Measurements from ENCODE around the gene RBP5.

RBP5 gene

GRCh38 chr12:7145671-7146070 is 17.0 kb upstream of the RBP5 start:
- DNase-seq (ENCODE audit: low read depth in 2 of 2): no peak

GRCh38 chr12:7144414-7145120 is 15.9 kb upstream of the RBP5 start:
- no peak for DNase-seq (ENCODE audit: low read depth in 2 of 2)

GRCh38 chr12:7143564-7143963 is 14.9 kb upstream of the RBP5 start:
- DNase-seq (ENCODE audit: low read depth in 2 of 2): no peak

GRCh38 chr12:7142809-7143465 is 14.2 kb upstream of the RBP5 start:
- no peak for DNase-seq (ENCODE audit: low read depth in 2 of 2)

- DNase-seq (ENCODE audit: low read depth in 2 of 2): peak; percentile 36 to 53
These were observed 13.5 kb upstream of the RBP5 start for GRCh38 chr12:7142056-7142644.

GRCh38 chr12:7141351-7142005 is 12.8 kb upstream of the RBP5 start:
- DNase-seq (ENCODE audit: low read depth in 2 of 2): no peak

- no peak for DNase-seq (ENCODE audit: low read depth in 2 of 2)
These were observed 10.5 kb upstream of the RBP5 start for GRCh38 chr12:7139200-7139599.

GRCh38 chr12:7137908-7138307 is 9.2 kb upstream of the RBP5 start:
- no peak for DNase-seq (ENCODE audit: low read depth in 2 of 2)

GRCh38 chr12:7136676-7137075 is 8.0 kb upstream of the RBP5 start:
- DNase-seq (ENCODE audit: low read depth in 2 of 2): no peak

- no peak for DNase-seq (ENCODE audit: low read depth in 2 of 2)
These were observed 7.4 kb upstream of the RBP5 start for GRCh38 chr12:7136071-7136470.

GRCh38 chr12:7134396-7135166 is 5.9 kb upstream of the RBP5 start:
- DNase-seq (ENCODE audit: low read depth in 2 of 2): no peak

- no peak for DNase-seq (ENCODE audit: low read depth in 2 of 2)
These were observed 2.8 kb upstream of the RBP5 start for GRCh38 chr12:7131502-7131866.

GRCh38 chr12:7130701-7131501 is 2.2 kb upstream of the RBP5 start:
- peak; percentile 27 to 38 for DNase-seq (ENCODE audit: low read depth in 2 of 2)

- peak; percentile 75 to 76 for DNase-seq (ENCODE audit: low read depth in 2 of 2)
These were observed 1.4 kb upstream of the RBP5 start, which contains the start of gene CLSTN3 for GRCh38 chr12:7129872-7130691. Gene CLSTN3, plus strand, starts transcription at chr12:7130371. Its CDS starts 278 bp downstream, at chr12:7130649.

GRCh38 chr12:7129287-7129871 is 690 bp upstream of the RBP5 start:
- no peak for DNase-seq (ENCODE audit: low read depth in 2 of 2)

GRCh38 chr12:7127916-7128626 is 618 bp downstream of the RBP5 start:
- DNase-seq (ENCODE audit: low read depth in 2 of 2): no peak

- no peak for DNase-seq (ENCODE audit: low read depth in 2 of 2)
These were observed 3.0 kb downstream of the RBP5 start for GRCh38 chr12:7125632-7126227.

- DNase-seq (ENCODE audit: low read depth in 2 of 2): no peak
These were observed 4.7 kb downstream of the RBP5 start for GRCh38 chr12:7123806-7124522.

All from stimulated activated CD4-positive, alpha-beta T cell treated with anti-CD3 and anti-CD28 coated beads, Interleukin-4, amount 100 ng/mL, for 48 hours (primary cell).